Mesenchymal stem cell (in vitro differentiated cells and primary cell): ENCODE results near the gene ARID1B.

Source experiments
- DNase-seq: peaks from one replicate; pipeline ENCODE4 v3.0.0-alpha.2; 2013
- H2AFZ ChIP-seq: one replicate; pipeline ENCODE4 v1.6.1; 2013; ENCODE audit warnings: low read depth, mild to moderate bottlenecking, control low read depth, inconsistent platforms, low read length, moderate library complexity
- H2AK5ac ChIP-seq: 2 replicates; pipeline ENCODE4 v1.6.1; 2013; ENCODE audit warnings: low read length, moderate library complexity, mild to moderate bottlenecking, inconsistent platforms; ENCODE audit not compliant: severe bottlenecking
- H2BK120ac ChIP-seq: one replicate; pipeline ENCODE4 v1.6.1; 2013; ENCODE audit warnings: low read depth, mild to moderate bottlenecking, inconsistent platforms, low read length, moderate library complexity
- H2BK12ac ChIP-seq, 2 experiments: one replicate each; pipeline ENCODE4 v1.6.1; 2013; ENCODE audit warnings: inconsistent platforms in 2 of 2, low read length in 2 of 2, mild to moderate bottlenecking in 2 of 2, moderate library complexity in 2 of 2, control low read depth in 1 of 2
- H2BK15ac ChIP-seq: one replicate; pipeline ENCODE4 v1.6.1; 2013; ENCODE audit warnings: mild to moderate bottlenecking, low read depth, inconsistent platforms; ENCODE audit not compliant: poor library complexity, severe bottlenecking
- H2BK5ac ChIP-seq: 2 replicates; pipeline ENCODE4 v1.6.1; 2013; ENCODE audit warnings: low read depth, mild to moderate bottlenecking, low read length, control low read depth, inconsistent platforms; ENCODE audit not compliant: poor library complexity, severe bottlenecking
- H3K14ac ChIP-seq, 2 experiments: one replicate each; pipeline ENCODE4 v1.6.1; 2013; ENCODE audit warnings: inconsistent platforms in 2 of 2, low read length in 2 of 2, control low read depth in 1 of 2, mild to moderate bottlenecking in 1 of 2, moderate library complexity in 1 of 2
- H3K18ac ChIP-seq, 2 experiments: one replicate each; pipeline ENCODE4 v1.6.1; 2013; ENCODE audit warnings: inconsistent platforms in 2 of 2, low read length in 2 of 2, control low read depth in 1 of 2, low read depth in 1 of 2, mild to moderate bottlenecking in 1 of 2
- H3K23ac ChIP-seq, 2 experiments: one replicate each; pipeline ENCODE4 v1.6.1; 2013; ENCODE audit warnings: inconsistent platforms in 2 of 2, low read length in 2 of 2, mild to moderate bottlenecking in 2 of 2, moderate library complexity in 2 of 2, control low read depth in 1 of 2
- H3K27ac ChIP-seq: 2 replicates; pipeline ENCODE4 v1.5.1; 2013; ENCODE audit warnings: mild to moderate bottlenecking, moderate library complexity, low read length, control low read depth, inconsistent platforms; ENCODE audit not compliant: poor library complexity, severe bottlenecking
- H3K27me3 ChIP-seq, 2 experiments: 2 replicates each; pipeline versions ENCODE4 v1.6.1 to v1.7.0; 2013; ENCODE audit warnings: low read length in 2 of 2, mild to moderate bottlenecking in 2 of 2, moderate library complexity in 2 of 2, control low read depth in 1 of 2, inconsistent platforms in 1 of 2; ENCODE audit not compliant: control insufficient read depth in 1 of 2, insufficient read depth in 1 of 2
- H3K36me3 ChIP-seq, 2 experiments: 2 replicates each; pipeline versions ENCODE4 v1.6.1 to v1.7.0; 2013; ENCODE audit warnings: low read length in 2 of 2, control low read depth in 1 of 2, inconsistent platforms in 1 of 2, low read depth in 1 of 2, mild to moderate bottlenecking in 1 of 2; ENCODE audit not compliant: insufficient read depth in 2 of 2, control insufficient read depth in 1 of 2
- H3K4ac ChIP-seq, 2 experiments: one replicate each; pipeline ENCODE4 v1.6.1; 2013; ENCODE audit warnings: inconsistent platforms in 2 of 2, low read length in 2 of 2, mild to moderate bottlenecking in 2 of 2, moderate library complexity in 2 of 2, control low read depth in 1 of 2, low read depth in 1 of 2
- H3K4me1 ChIP-seq: 2 replicates; pipeline ENCODE4 v1.6.1; 2013; ENCODE audit warnings: low read depth, low read length, control low read depth; ENCODE audit not compliant: control insufficient read depth, insufficient read depth
- H3K4me2 ChIP-seq: 2 replicates; pipeline ENCODE4 v1.6.1; 2013; ENCODE audit warnings: low read length, mild to moderate bottlenecking, inconsistent platforms; ENCODE audit not compliant: poor library complexity, severe bottlenecking
- H3K4me3 ChIP-seq, 2 experiments: 2 replicates each; pipeline versions ENCODE4 v1.5.1 to v1.7.0; 2013; ENCODE audit warnings: low read length in 2 of 2, mild to moderate bottlenecking in 2 of 2, control low read depth in 1 of 2, low read depth in 1 of 2; ENCODE audit not compliant: insufficient read depth in 1 of 2
- H3K79me1 ChIP-seq: replicated peaks from 2 replicates; pipeline ENCODE4 v1.6.1; 2013; ENCODE audit warnings: mild to moderate bottlenecking, control low read depth, low read length, inconsistent platforms; ENCODE audit not compliant: poor library complexity, severe bottlenecking
- H3K9ac ChIP-seq: 2 replicates; pipeline ENCODE4 v1.7.0; 2013; ENCODE audit warnings: mild to moderate bottlenecking, low read length, moderate library complexity
- H3K9me3 ChIP-seq: 2 replicates; pipeline ENCODE4 v1.7.0; 2013; ENCODE audit warnings: mild to moderate bottlenecking, low read length; ENCODE audit not compliant: control insufficient read depth
- H4K8ac ChIP-seq: one replicate; pipeline ENCODE4 v1.6.1; 2013; ENCODE audit warnings: inconsistent platforms, mild to moderate bottlenecking, low read length, moderate library complexity
- H4K91ac ChIP-seq: one replicate; pipeline ENCODE4 v1.6.1; 2013; ENCODE audit warnings: mild to moderate bottlenecking, low read length, inconsistent platforms
- WGBS: methylation state at CpG from one replicate; pipeline ENCODE4 v1.1.7; 2013; ENCODE audit warnings: mixed read lengths; 5-methylcytosine and 5-hydroxymethylcytosine counted together

ARID1B gene

GRCh38 chr6:156873654-156874380 lies 96.6 kb downstream of the ARID1B start:
- no peak overlapping the region for H2BK12ac ChIP-seq
- H3K23ac ChIP-seq: no peak overlapping the region
- WGBS: 91% methylated on average over 10 of the region's 10 CpGs
- H2AK5ac ChIP-seq: no peak overlapping the region
- H3K4me3 ChIP-seq: no peak overlapping the region
- no peak overlapping the region for H3K4me2 ChIP-seq
- no peak for DNase-seq
- no peak overlapping the region for H2BK5ac ChIP-seq
- no peak overlapping the region for H3K9ac ChIP-seq
- H2AFZ ChIP-seq: no peak overlapping the region
- H3K18ac ChIP-seq: no peak overlapping the region
- H3K4ac ChIP-seq: no peak overlapping the region
- H3K4me1 ChIP-seq: peaks cover 10% of the 10 kb centered on the region
- H3K79me1 ChIP-seq: peaks cover 38% of the 10 kb centered on the region
- H4K8ac ChIP-seq: no peak overlapping the region
- no peak overlapping the region for H3K14ac ChIP-seq
- H3K27me3 ChIP-seq: no peaks in the 10 kb centered on the region
- no peak overlapping the region for H3K27ac ChIP-seq
- no peak overlapping the region for H4K91ac ChIP-seq
- no peak overlapping the region for H2BK15ac ChIP-seq
- no peak overlapping the region for H2BK120ac ChIP-seq
- H3K36me3 ChIP-seq: peaks cover 4 to 6% of the 10 kb centered on the region in 2 experiments
- no peaks in the 10 kb centered on the region for H3K9me3 ChIP-seq

GRCh38 chr6:156875062-156875461 lies 97.9 kb downstream of the ARID1B start:
- Histone ChIP-seq H2AK5ac (no peak overlapping the region), H3K18ac (no peak overlapping the region), H3K27me3 (no peaks in the 10 kb centered on the region), H2BK15ac (no peak overlapping the region), H3K9me3 (no peaks in the 10 kb centered on the region), H2BK12ac (no peak overlapping the region), H3K4me2 (no peak overlapping the region), H2AFZ (no peak overlapping the region), H2BK5ac (no peak overlapping the region), H4K8ac (no peak overlapping the region), H3K9ac (no peak overlapping the region), H3K79me1 (peaks cover 44% of the 10 kb centered on the region), H2BK120ac (no peak overlapping the region), H3K36me3 (peaks cover 4 to 6% of the 10 kb centered on the region in 2 experiments), H3K4me1 (peaks cover 11% of the 10 kb centered on the region), H3K4ac (no peak overlapping the region), H3K27ac (no peak overlapping the region), H3K14ac (no peak overlapping the region), H3K23ac (no peak overlapping the region), H3K4me3 (no peak overlapping the region), H4K91ac (no peak overlapping the region)
- no peak for DNase-seq
- no CpG with 5 or more reads among the region's 2 CpGs for WGBS

DNA sequence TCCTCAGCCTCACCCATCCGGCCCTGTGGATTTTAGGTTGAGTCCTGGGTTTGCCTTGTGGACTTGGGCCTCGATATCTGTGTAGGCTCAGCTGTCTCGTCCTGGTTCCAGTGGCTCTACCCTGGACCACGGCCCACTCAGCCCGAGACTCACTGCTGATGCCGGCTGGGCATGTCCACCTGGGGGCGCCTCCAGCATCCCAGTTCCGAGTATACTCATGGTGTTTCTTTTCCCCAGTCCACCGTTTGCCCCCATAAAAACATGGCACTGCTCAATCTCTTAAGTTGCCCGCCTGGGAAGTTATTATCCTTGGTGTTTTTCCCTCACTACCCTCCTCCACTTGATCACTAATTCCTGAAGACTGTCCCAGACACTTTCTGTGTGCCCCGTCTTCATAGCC lies 99.1 kb downstream of the ARID1B start:
- H3K79me1 ChIP-seq: peaks cover 42% of the 10 kb centered on the region
- peaks cover 4 to 6% of the 10 kb centered on the region in 2 experiments for H3K36me3 ChIP-seq
- DNase-seq: no peak
- H3K9me3 ChIP-seq: no peaks in the 10 kb centered on the region
- H3K9ac ChIP-seq: no peak overlapping the region
- H4K8ac ChIP-seq: no peak overlapping the region
- no peak overlapping the region for H2BK15ac ChIP-seq
- no peak overlapping the region for H2BK12ac ChIP-seq
- H3K18ac ChIP-seq: no peak overlapping the region
- H3K27me3 ChIP-seq: no peaks in the 10 kb centered on the region
- no peak overlapping the region for H3K27ac ChIP-seq
- no peak overlapping the region for H3K4me2 ChIP-seq
- 80% methylated on average over 11 of the region's 11 CpGs for whole genome bisulfite sequencing
- H4K91ac ChIP-seq: no peak overlapping the region
- no peak overlapping the region for H2AFZ ChIP-seq
- no peak overlapping the region for H2BK5ac ChIP-seq
- H3K23ac ChIP-seq: no peak overlapping the region
- peaks cover 11% of the 10 kb centered on the region for H3K4me1 ChIP-seq
- no peak overlapping the region for H3K4ac ChIP-seq
- no peak overlapping the region for H2AK5ac ChIP-seq
- H2BK120ac ChIP-seq: no peak overlapping the region
- no peak overlapping the region for H3K4me3 ChIP-seq
- peak overlapping the region in 1 of 2 experiments; percentile 15 for H3K14ac ChIP-seq

GRCh38 chr6:156877126-156877863 lies 100.1 kb downstream of the ARID1B start:
- Histone ChIP-seq H2BK5ac (no peak overlapping the region), H3K36me3 (peaks cover 4 to 6% of the 10 kb centered on the region in 2 experiments), H2BK15ac (no peak overlapping the region), H3K14ac (no peak overlapping the region), H3K4me3 (no peak overlapping the region), H3K27me3 (no peaks in the 10 kb centered on the region), H3K27ac (no peak overlapping the region), H4K91ac (no peak overlapping the region), H3K18ac (no peak overlapping the region), H3K9me3 (no peaks in the 10 kb centered on the region), H2AK5ac (no peak overlapping the region), H3K4me1 (peaks cover 9% of the 10 kb centered on the region), H3K4ac (no peak overlapping the region), H2BK120ac (no peak overlapping the region), H2BK12ac (no peak overlapping the region), H3K4me2 (no peak overlapping the region), H3K9ac (no peak overlapping the region), H3K23ac (no peak overlapping the region), H2AFZ (no peak overlapping the region), H3K79me1 (peaks cover 42% of the 10 kb centered on the region), H4K8ac (no peak overlapping the region)
- 97% methylated on average over 10 of the region's 10 CpGs for WGBS
- no peak for DNase-seq
